ENCODE results near the gene MEST. TPM values are rescaled to one million over a fixed set of nuclear protein-coding genes. Genes with fewer than 3 reads are reported as not detected.
A peak's percentile ranks its signal among the peaks of the same experiment; 100 is the strongest.
"Not testable (repeated sequence)": the region's sequence is repeated elsewhere in the genome, so short reads cannot be mapped to it uniquely, and the experiment has no call there.

Gene MEST
- total RNA-seq, 1 experiment from 2014 or later: 26.0 TPM

- in situ Hi-C loops (cut with HindIII; ENCODE audit: low pct_unique_long_range_greater_than_20kb, low sequenced_read_pairs): no loop called here
- DNase-seq (ENCODE audit: low read depth): no peak
These were observed 13.9 kb downstream of the MEST start for GRCh38 chr7:130505753-130506152.

GRCh38 chr7:130506358-130506757, 14.5 kb downstream of the MEST start:
- in situ Hi-C loops (cut with HindIII; ENCODE audit: low pct_unique_long_range_greater_than_20kb, low sequenced_read_pairs): no loop called here

GRCh38 chr7:130512038-130512437, 20.2 kb downstream of the MEST start:
- DNase-seq (ENCODE audit: low read depth): peak; percentile 42
- in situ Hi-C loops (cut with HindIII; ENCODE audit: low pct_unique_long_range_greater_than_20kb, low sequenced_read_pairs): not testable (repeated sequence)

More at GRCh38 chr7:130506358-130506757, 14.5 kb downstream of the MEST start:
- DNase-seq (ENCODE audit: low read depth): no peak

GRCh38 chr7:130513447-130513846, 21.6 kb downstream of the MEST start:
- in situ Hi-C loops (cut with HindIII; ENCODE audit: low pct_unique_long_range_greater_than_20kb, low sequenced_read_pairs): no loop called here
- DNase-seq (ENCODE audit: low read depth): peak; percentile 79

- in situ Hi-C loops (cut with HindIII; ENCODE audit: low pct_unique_long_range_greater_than_20kb, low sequenced_read_pairs): no loop called here
- peak; percentile 55 for DNase-seq (ENCODE audit: low read depth)
These were observed 23.6 kb downstream of the MEST start for GRCh38 chr7:130515315-130516040.

GRCh38 chr7:130521258-130521951, 29.5 kb downstream of the MEST start:
- DNase-seq (ENCODE audit: low read depth): no peak
- in situ Hi-C loops (cut with HindIII; ENCODE audit: low pct_unique_long_range_greater_than_20kb, low sequenced_read_pairs): no loop called here

- in situ Hi-C loops (cut with HindIII; ENCODE audit: low pct_unique_long_range_greater_than_20kb, low sequenced_read_pairs); DNase-seq (ENCODE audit: low read depth): not testable (repeated sequence)
These were observed 31.7 kb downstream of the MEST start for GRCh38 chr7:130523519-130524125.

- DNase-seq (ENCODE audit: low read depth): no peak
- in situ Hi-C loops (cut with HindIII; ENCODE audit: low pct_unique_long_range_greater_than_20kb, low sequenced_read_pairs): no loop called here
These were observed 32.7 kb downstream of the MEST start for GRCh38 chr7:130524628-130525027.

GRCh38 chr7:130527752-130528355, 36.0 kb downstream of the MEST start:
- in situ Hi-C loops (cut with HindIII; ENCODE audit: low pct_unique_long_range_greater_than_20kb, low sequenced_read_pairs); DNase-seq (ENCODE audit: low read depth): not testable (repeated sequence)

GRCh38 chr7:130529417-130529816, 37.5 kb downstream of the MEST start:
- in situ Hi-C loops (cut with HindIII; ENCODE audit: low pct_unique_long_range_greater_than_20kb, low sequenced_read_pairs): no loop called here
- DNase-seq (ENCODE audit: low read depth): no peak

GRCh38 chr7:130537894-130538293, 46.0 kb downstream of the MEST start:
- in situ Hi-C loops (cut with HindIII; ENCODE audit: low pct_unique_long_range_greater_than_20kb, low sequenced_read_pairs); DNase-seq (ENCODE audit: low read depth): not testable (repeated sequence)

GRCh38 chr7:130541287-130541686, 49.4 kb downstream of the MEST start:
- DNase-seq (ENCODE audit: low read depth); in situ Hi-C loops (cut with HindIII; ENCODE audit: low pct_unique_long_range_greater_than_20kb, low sequenced_read_pairs): not testable (repeated sequence)

- in situ Hi-C loops (cut with HindIII; ENCODE audit: low pct_unique_long_range_greater_than_20kb, low sequenced_read_pairs); DNase-seq (ENCODE audit: low read depth): not testable (repeated sequence)
These were observed 50.4 kb downstream of the MEST start for GRCh38 chr7:130542297-130542696.

- in situ Hi-C loops (cut with HindIII; ENCODE audit: low pct_unique_long_range_greater_than_20kb, low sequenced_read_pairs): no loop called here
- no peak for DNase-seq (ENCODE audit: low read depth)
These were observed 51.7 kb downstream of the MEST start for GRCh38 chr7:130543487-130544010.

GRCh38 chr7:130544356-130544755, 52.5 kb downstream of the MEST start:
- no peak for DNase-seq (ENCODE audit: low read depth)
- in situ Hi-C loops (cut with HindIII; ENCODE audit: low pct_unique_long_range_greater_than_20kb, low sequenced_read_pairs): no loop called here

GRCh38 chr7:130553398-130554029, 61.6 kb downstream of the MEST start:
- in situ Hi-C loops (cut with HindIII; ENCODE audit: low pct_unique_long_range_greater_than_20kb, low sequenced_read_pairs): no loop called here
- DNase-seq (ENCODE audit: low read depth): no peak

GRCh38 chr7:130554481-130554880, 62.6 kb downstream of the MEST start:
- DNase-seq (ENCODE audit: low read depth): no peak
- in situ Hi-C loops (cut with HindIII; ENCODE audit: low pct_unique_long_range_greater_than_20kb, low sequenced_read_pairs): no loop called here

Data from Caki2 (cell line).